HG03354 (cell line): Measurements from ENCODE around the gene FRMD3.

ENCODE experiments used
- ATAC-seq: cut with Tn5 transposase; IDR thresholded peaks from one replicate; pipeline ENCODE4 v1.9.1; 2021; ENCODE audit warnings: mild to moderate bottlenecking; ENCODE audit not compliant: unreplicated experiment, poor library complexity, severe bottlenecking

The FRMD3 gene

GRCh38 chr9:83266666-83267496 lies 271.3 kb downstream of the FRMD3 start:
- ATAC-seq, result no peak

GRCh38 chr9:83266331-83266665 lies 271.9 kb downstream of the FRMD3 start:
- no peak for ATAC-seq

- no peak for ATAC-seq
Observed at GRCh38 chr9:83264315-83264714, 273.9 kb downstream of the FRMD3 start.

GRCh38 chr9:83259558-83259957 lies 278.6 kb downstream of the FRMD3 start:
- no peak for ATAC-seq

- no peak for ATAC-seq
Observed at GRCh38 chr9:83257937-83258891, 280.0 kb downstream of the FRMD3 start.

GRCh38 chr9:83247732-83248131 lies 290.5 kb downstream of the FRMD3 start:
- peak; percentile 66 for ATAC-seq

- no peak for ATAC-seq
Observed at GRCh38 chr9:83245979-83246659, 292.1 kb downstream of the FRMD3 start.

- ATAC-seq, result no peak
Observed at GRCh38 chr9:83242066-83242465, 296.1 kb downstream of the FRMD3 start.

- no peak for ATAC-seq
Observed at GRCh38 chr9:83240671-83241070, 297.5 kb downstream of the FRMD3 start.

- no peak for ATAC-seq
Observed at GRCh38 chr9:83239747-83240146, 298.5 kb downstream of the FRMD3 start.

GRCh38 chr9:83238871-83239640 lies 299.1 kb downstream of the FRMD3 start:
- ATAC-seq, result no peak

GRCh38 chr9:83236029-83236696 lies 302.0 kb downstream of the FRMD3 start:
- no peak for ATAC-seq

- no peak for ATAC-seq
Observed at GRCh38 chr9:83235526-83235925, 302.7 kb downstream of the FRMD3 start.

GRCh38 chr9:83234541-83234940 lies 303.7 kb downstream of the FRMD3 start:
- ATAC-seq, result no peak

GRCh38 chr9:83233647-83234046 lies 304.6 kb downstream of the FRMD3 start:
- no peak for ATAC-seq

GRCh38 chr9:83231039-83231438 lies 307.2 kb downstream of the FRMD3 start:
- no peak for ATAC-seq

GRCh38 chr9:83220730-83221129 lies 317.5 kb downstream of the FRMD3 start:
- peak; percentile 98 for ATAC-seq

- ATAC-seq, result no peak
Observed at GRCh38 chr9:83219924-83220438, 318.2 kb downstream of the FRMD3 start.
